WI38 (cell line): ENCODE measurements around the gene CROT.
A peak's percentile ranks its signal among the peaks of the same experiment; 100 is the strongest.

Experiments used
- H3K4me3 ChIP-seq: 2 replicates; pipeline ENCODE4 v1.5.1; 2011; ENCODE audit warnings: low read depth, mild to moderate bottlenecking, control low read depth, low read length
- CTCF ChIP-seq: IDR thresholded peaks from 2 replicates; pipeline ENCODE4 v1.5.1; 2012; ENCODE audit warnings: low read depth, mild to moderate bottlenecking, control low read depth, low read length

The CROT gene

GRCh38 chr7:87345166-87345927 lies at the start of gene CROT:
Gene CROT (plus strand): TSS chr7:87345664. CDS start chr7:87349069, 3,405 bp downstream.
- H3K4me3 ChIP-seq = peak within 1 kb of the TSS; percentile 82
- no peak for TF ChIP-seq CTCF

GRCh38 chr7:87300756-87301155 lies 44.7 kb upstream of the CROT start:
- TF ChIP-seq CTCF = no peak
- H3K4me3 ChIP-seq = no peak overlapping the region

- no peak for TF ChIP-seq CTCF
- no peak overlapping the region for H3K4me3 ChIP-seq
These were observed 34.6 kb upstream of the CROT start for GRCh38 chr7:87310790-87311419.

- peak; percentile 98 for TF ChIP-seq CTCF
- H3K4me3 ChIP-seq = no peak overlapping the region
These were observed 33.1 kb upstream of the CROT start for GRCh38 chr7:87312215-87312865.

GRCh38 chr7:87316097-87316700 lies 29.3 kb upstream of the CROT start:
- H3K4me3 ChIP-seq = no peak overlapping the region
- no peak for TF ChIP-seq CTCF

GRCh38 chr7:87316846-87317552 lies 28.5 kb upstream of the CROT start:
- no peak for TF ChIP-seq CTCF
- H3K4me3 ChIP-seq = peak overlapping the region; percentile 53
